K562 (cell line): ENCODE results near the gene SLC6A6. TPM values are rescaled to one million over a fixed set of nuclear protein-coding genes. Genes with fewer than 3 reads are reported as not detected.

Experiments
- MGA ChIP-seq: fragments of 450-650 bp; IDR thresholded peaks from 2 replicates; pipeline ENCODE4 v1.6.1; 2016; ENCODE audit warnings: mild to moderate bottlenecking, moderate library complexity
- POLR2G ChIP-seq: fragments of 200-400 bp; formaldehyde crosslinking; IDR thresholded peaks from 2 replicates; pipeline ENCODE4 v1.6.1; 2017; ENCODE audit warnings: low read depth, mild to moderate bottlenecking, antibody characterized with exemption, low read length, moderate library complexity
- TRIM25 ChIP-seq: fragments of 450-650 bp; IDR thresholded peaks from 2 replicates; pipeline ENCODE4 v1.7.0; 2016; ENCODE audit warnings: borderline replicate concordance
- polyA plus RNA-seq, 8 experiments: library from polyadenylated mRNA; depleted of rRNA in 4 of 8; stranded (reverse) in 5 of 8; unstranded in 3 of 8; fragments of >200 nt; fragmentation: Nextera tagmentation in 2 of 8; fragmentation: Illumina TruSeq in 1 of 8; extraction: Ambion mirVana in 2 of 8; extraction: Trizol in 1 of 8; gene quantifications; 2 replicates each; pipeline versions ENCODE4 v1.2.1 to v1.2.3, GENCODE V29; 2011 to 2014; ENCODE audit warnings: inconsistent platforms in 1 of 8, missing spikeins in 1 of 8
- total RNA-seq, 7 experiments: library from RNA; depleted of rRNA in 6 of 7; stranded (reverse); fragments of >200 nt in 6 of 7; fragmentation: Illumina TruSeq in 2 of 7; extraction: Trizol in 2 of 7; gene quantifications; 2 replicates each; pipeline versions ENCODE4 v1.2.1 to v1.2.3, GENCODE V29; 2011 to 2021; ENCODE audit warnings: low replicate concordance in 1 of 7

The SLC6A6 gene
- total and polyA plus RNA-seq, 9 of the 15 experiments (the other 6 are each of a cell fraction or from before 2014, with no cell fraction given): 12.3 to 203 (median 93.2) TPM

- TF ChIP-seq MGA: no peak
- peak; percentile 41; the same call in 1 of the 2 replicates for TF ChIP-seq POLR2G
- no peak for TF ChIP-seq TRIM25
These were observed 57.0 kb downstream of the SLC6A6 start (continued) for GRCh38 chr3:14459384-14459783.
